Lung (tissue), 12 donors: ENCODE measurements around the gene FRMD8. TPM values are rescaled to one million over a fixed set of nuclear protein-coding genes. Genes with fewer than 3 reads are reported as not detected.
"Not testable (repeated sequence)": the region's sequence is repeated elsewhere in the genome, so short reads cannot be mapped to it uniquely, and the experiment has no call there.

Experiments
- ATAC-seq: fragments of 200-7000 bp; cut with Tn5 transposase; one replicate; pipeline ENCODE4 v1.9.1; 2020; ENCODE audit warnings: moderate number of reproducible peaks; ENCODE audit not compliant: insufficient read depth, low FRiP score
- DNase-seq, 3 donors: peaks; one replicate each; pipeline ENCODE4 v3.0.0-alpha.2; 2013 to 2017
- H3K27ac ChIP-seq, 2 donors: one replicate each; pipeline ENCODE4 v1.5.1; 2013; ENCODE audit warnings: mild to moderate bottlenecking in 2 of 2, moderate library complexity in 2 of 2, control low read depth in 1 of 2, inconsistent platforms in 1 of 2, low read depth in 1 of 2, low read length in 1 of 2
- H3K27me3 ChIP-seq, 3 donors: one replicate each; pipeline ENCODE4 v1.5.1; 2013; ENCODE audit warnings: low read length in 2 of 3; ENCODE audit not compliant: control insufficient read depth in 3 of 3, insufficient read depth in 3 of 3
- H3K36me3 ChIP-seq, 4 donors: one replicate each; pipeline ENCODE4 v1.5.1; 2013; ENCODE audit warnings: low read length in 4 of 4, mild to moderate bottlenecking in 1 of 4, moderate library complexity in 1 of 4; ENCODE audit not compliant: control insufficient read depth in 4 of 4, insufficient read depth in 4 of 4
- H3K4me1 ChIP-seq, 5 donors: one replicate each; pipeline ENCODE4 v1.5.1; 2013; ENCODE audit warnings: low read length in 5 of 5, mild to moderate bottlenecking in 2 of 5, moderate library complexity in 1 of 5; ENCODE audit not compliant: control insufficient read depth in 5 of 5, insufficient read depth in 5 of 5
- H3K4me3 ChIP-seq: one replicate; pipeline ENCODE4 v1.5.1; 2013; ENCODE audit warnings: mild to moderate bottlenecking, control low read depth, moderate library complexity
- H3K9ac ChIP-seq, 2 donors: one replicate each; pipeline ENCODE4 v1.5.1; 2013; ENCODE audit warnings: low read length in 2 of 2, control low read depth in 1 of 2; ENCODE audit not compliant: insufficient read depth in 1 of 2
- H3K9me3 ChIP-seq, 4 donors: one replicate each; pipeline ENCODE4 v1.5.1; 2013; ENCODE audit warnings: low read length in 3 of 4, mild to moderate bottlenecking in 1 of 4, moderate library complexity in 1 of 4; ENCODE audit not compliant: control insufficient read depth in 4 of 4, insufficient read depth in 3 of 4
- CTCF ChIP-seq: IDR thresholded peaks from 2 replicates; pipeline ENCODE4 v1.5.1; 2012; ENCODE audit warnings: mild to moderate bottlenecking; ENCODE audit errors: control extremely low read depth, extremely low read depth
- WGBS, 2 donors: extraction: QIAGEN DNeasy Blood & Tissue Kit; methylation state at CpG; one replicate each; pipeline ENCODE4 v1.1.7; 2013; 5-methylcytosine and 5-hydroxymethylcytosine counted together
- polyA plus RNA-seq, 2 donors: library from polyadenylated mRNA; stranded (reverse); fragments of 200-250 nt; gene quantifications; one replicate each; pipeline ENCODE4 v1.2.1, GENCODE V29; 2013
- total RNA-seq, 2 donors: library from RNA; depleted of rRNA in 1 of 2; stranded (reverse); fragments of >200 nt in 1 of 2; gene quantifications; one replicate each; pipeline ENCODE4 v1.2.1, GENCODE V29; 2014 to 2021
- donor health status: control.
- donor health status: control.
- donor health status: Bipolar disorder and iron deficiency.
- donor health status: healthy.
- donor health status: DM: yes; HTN: yes; CAD: no.

Gene FRMD8
- total and polyA plus RNA-seq, 4 donors: 15.8 to 39.9 (median 22.1) TPM

GRCh38 chr11:65412271-65413076, 26.0 kb downstream of the FRMD8 start:
- ATAC-seq (no peak), DNase-seq (no peak)
- H3K9ac ChIP-seq: no peak overlapping the region
- H3K9me3 ChIP-seq: no peaks in the 10 kb centered on the region
- WGBS, 2 donors: 79 to 86% methylated on average over 24 of the region's 24 CpGs
- peaks cover 6 to 36% (median 8%) of the 10 kb centered on the region in 4 donors for H3K36me3 ChIP-seq
- H3K27me3 ChIP-seq: no peaks in the 10 kb centered on the region
- H3K27ac ChIP-seq: peak overlapping the region in 1 of 2 donors; percentile 24
- TF ChIP-seq CTCF: no peak
- peaks cover 0 to 15% (median 5%) of the 10 kb centered on the region in 5 donors for H3K4me1 ChIP-seq
- H3K4me3 ChIP-seq: no peak overlapping the region

- not testable (repeated sequence) for H3K9me3 ChIP-seq, ATAC-seq, H3K9ac ChIP-seq, DNase-seq, H3K27ac ChIP-seq, H3K27me3 ChIP-seq, H3K4me3 ChIP-seq
- 92 to 94% methylated on average over 15 of the region's 15 CpGs for WGBS, 2 donors
- Histone ChIP-seq H3K4me1 (peaks cover 0 to 22% (median 12%) of the 10 kb centered on the region in 5 donors), H3K36me3 (peaks cover 6 to 36% (median 8%) of the 10 kb centered on the region in 4 donors)
These were observed 26.7 kb downstream of the FRMD8 start for GRCh38 chr11:65413077-65413664.

GRCh38 chr11:65414776-65415498, 28.5 kb downstream of the FRMD8 start:
- Histone ChIP-seq H3K27ac (no peak overlapping the region), H3K36me3 (peaks cover 0 to 26% (median 0%) of the 10 kb centered on the region in 4 donors), H3K4me3 (no peak overlapping the region), H3K27me3 (no peaks in the 10 kb centered on the region), H3K9ac (no peak overlapping the region), H3K4me1 (peaks cover 0 to 40% (median 19%) of the 10 kb centered on the region in 5 donors), H3K9me3 (no peaks in the 10 kb centered on the region)
- DNase-seq (no peak), ATAC-seq (no peak)
- WGBS, 2 donors: 83 to 87% methylated on average over 11 of the region's 11 CpGs
- TF ChIP-seq CTCF: no peak
